DMS79 (cell line): ENCODE data around the gene ZNF492.
"Not testable (repeated sequence)": the region's sequence is repeated elsewhere in the genome, so short reads cannot be mapped to it uniquely, and the experiment has no call there.

Experiments
- DNase-seq: peaks from one replicate; lab custom pipeline; 2025; lab: John Stamatoyannopoulos, UW

ZNF492 gene

DNA sequence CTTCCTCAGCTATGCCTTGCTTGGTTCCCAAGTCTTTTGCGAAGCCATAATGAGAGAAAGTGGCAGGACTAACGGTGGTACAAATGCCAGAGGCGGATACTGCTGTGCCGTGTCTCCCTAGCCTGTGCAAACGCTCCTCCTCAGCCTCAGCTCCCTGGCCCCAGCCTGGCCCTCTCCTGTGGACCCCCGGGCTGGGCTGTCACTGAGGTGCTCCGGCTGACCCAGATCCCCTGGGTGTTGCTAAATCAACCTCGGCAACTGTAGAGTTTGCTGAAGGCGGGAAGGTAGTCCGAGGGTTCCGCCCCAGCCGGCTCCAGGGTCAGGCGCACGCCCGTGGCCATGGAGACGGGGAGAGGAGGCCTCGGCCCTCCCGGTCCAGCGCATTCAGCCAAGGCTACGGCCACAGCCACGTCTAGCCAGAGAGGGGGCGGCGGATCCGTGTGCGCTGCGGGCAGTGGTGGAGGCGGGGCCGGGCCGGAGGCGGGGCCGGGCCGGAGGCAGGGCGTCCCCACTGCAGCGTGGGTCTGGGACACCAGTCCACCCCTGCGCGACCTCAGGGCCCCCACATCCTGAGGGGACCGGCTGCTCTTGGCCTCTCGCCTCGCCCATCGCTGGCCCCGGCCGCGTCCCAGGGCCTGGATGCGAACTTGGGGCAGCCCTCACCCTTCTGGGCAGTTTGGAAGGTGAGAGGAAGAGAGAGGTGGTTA lies 16.4 kb upstream of the ZNF492 start:
- no peak for DNase-seq

DNA sequence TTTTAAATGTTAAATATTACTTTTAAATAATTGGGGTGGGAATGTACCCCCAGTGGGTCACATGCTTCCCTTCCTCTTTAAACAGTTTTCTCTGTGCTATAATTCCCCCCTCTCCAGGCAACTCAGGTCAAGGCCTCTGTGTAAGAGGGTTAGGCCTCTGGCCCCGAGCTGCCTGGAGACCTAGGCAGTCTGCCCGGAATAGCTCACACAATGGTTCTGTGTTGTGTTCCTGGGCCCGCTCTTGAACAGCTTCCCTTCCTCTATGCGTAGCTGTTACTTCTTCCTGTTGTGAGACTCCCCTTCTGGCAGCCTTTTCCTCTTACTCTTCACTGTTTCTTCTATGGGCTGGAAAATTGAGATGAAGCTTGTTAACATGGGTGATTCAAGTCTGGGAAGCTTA lies 14.8 kb upstream of the ZNF492 start:
- DNase-seq, result no peak

DNA sequence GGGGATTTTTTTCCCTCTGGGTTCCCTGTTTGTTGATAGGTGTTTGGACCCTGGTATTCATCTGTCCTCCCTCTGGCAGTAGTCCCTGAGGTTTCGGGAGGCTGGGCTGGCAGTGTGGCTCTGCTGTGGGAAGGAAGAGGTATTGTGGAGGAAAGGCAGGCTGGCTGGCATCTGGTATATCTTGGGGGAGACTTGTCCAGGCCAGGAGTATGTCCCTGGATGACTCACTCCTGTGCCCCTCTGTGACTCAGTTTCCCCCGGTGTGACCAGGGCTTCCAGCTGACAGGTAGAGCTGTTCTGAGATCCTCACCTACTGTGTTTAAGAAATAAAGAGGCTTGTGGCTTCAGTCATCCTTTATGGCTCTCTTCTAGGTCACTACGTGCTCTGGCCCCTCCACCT lies 14.2 kb upstream of the ZNF492 start:
- no peak for DNase-seq

GRCh38 chr19:22620401-22620800 lies 13.7 kb upstream of the ZNF492 start:
- no peak for DNase-seq

DNA sequence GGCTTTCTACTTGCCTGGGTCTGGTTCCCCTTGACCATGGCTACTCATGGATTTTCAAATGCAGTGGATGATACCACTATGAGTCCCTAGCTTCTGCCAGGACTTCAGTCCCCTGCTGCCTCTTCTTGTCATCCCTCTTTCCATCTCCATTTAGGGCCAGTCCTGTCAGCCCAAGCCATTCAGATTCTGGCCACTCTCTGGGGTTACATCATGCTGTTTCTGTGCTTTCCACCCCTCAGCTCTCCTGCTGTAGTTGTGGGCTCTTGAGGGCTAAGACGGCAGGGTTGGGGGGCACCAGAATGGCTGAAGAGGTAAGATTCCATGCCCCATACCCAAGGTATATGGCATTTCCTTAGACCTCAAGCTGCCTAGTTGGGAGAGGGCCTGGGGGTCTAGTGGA lies 13.2 kb upstream of the ZNF492 start:
- DNase-seq, result no peak

GRCh38 chr19:22622020-22622419 lies 12.1 kb upstream of the ZNF492 start:
- DNase-seq, result no peak

DNA sequence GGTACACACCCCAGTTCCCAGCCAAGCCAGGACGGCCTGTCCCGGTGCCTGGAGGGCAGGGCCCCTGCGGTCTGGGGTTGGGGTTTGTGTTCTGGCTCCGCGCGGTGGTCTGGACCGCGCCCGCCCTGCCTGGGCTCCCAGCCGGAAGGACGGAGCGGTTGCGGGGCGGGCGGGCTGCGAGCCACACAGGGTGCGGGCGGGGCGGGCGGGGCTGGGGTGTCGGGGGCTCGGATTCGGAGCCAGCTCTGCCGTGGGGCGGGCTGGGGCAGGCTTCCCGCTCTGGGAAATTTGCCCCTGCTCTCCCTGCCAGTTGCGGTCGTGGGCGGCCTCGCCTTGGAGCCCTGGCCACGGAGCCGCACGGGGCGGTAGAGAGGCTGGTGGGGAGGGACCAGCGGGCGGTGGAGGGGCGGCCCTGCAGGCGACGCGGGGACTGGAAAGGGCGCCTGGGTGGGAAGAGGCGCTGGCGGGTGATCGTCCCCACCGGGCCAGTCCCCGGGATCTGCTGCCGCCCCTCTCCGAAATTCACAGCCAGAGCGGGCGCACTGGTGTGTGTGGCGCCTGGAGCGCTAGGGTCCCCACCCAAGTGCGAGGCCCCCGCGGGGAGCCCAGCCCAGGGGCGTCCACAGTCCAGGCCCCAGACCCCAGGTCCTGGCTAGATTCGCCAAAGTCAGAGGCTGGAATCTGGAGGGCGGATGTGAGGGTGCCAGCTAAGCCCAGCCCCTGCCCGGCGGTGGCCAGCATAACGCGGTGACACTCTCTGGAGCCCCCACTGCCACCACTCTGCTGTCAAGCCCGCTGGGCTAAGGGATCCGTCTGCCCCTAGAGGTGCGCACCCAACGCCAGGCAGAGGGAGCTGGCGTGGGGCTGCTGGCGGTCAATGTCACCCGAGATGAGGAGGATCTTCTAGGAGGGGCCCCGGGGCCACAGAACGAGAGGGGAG lies 11.0 kb upstream of the ZNF492 start:
- DNase-seq, result no peak

DNA sequence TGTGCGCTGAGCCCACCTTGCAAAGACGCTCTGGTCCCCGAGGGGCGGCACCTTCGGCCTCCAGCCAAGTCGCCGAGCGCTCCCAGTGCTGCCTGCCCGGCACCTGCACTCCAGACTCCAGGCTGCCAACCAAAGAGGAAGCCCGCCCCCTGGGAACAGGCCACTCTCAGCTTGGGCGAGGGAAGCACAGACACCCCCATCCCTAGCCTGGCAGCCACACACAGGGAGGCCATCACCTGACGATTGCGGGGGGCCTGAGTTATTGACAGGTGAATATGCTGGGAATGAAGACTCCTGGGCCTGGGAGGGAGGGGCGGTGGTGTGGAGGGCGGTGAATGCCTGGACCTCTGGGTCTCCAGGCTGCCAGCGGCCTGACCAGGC lies 10.3 kb upstream of the ZNF492 start:
- no peak for DNase-seq

DNA sequence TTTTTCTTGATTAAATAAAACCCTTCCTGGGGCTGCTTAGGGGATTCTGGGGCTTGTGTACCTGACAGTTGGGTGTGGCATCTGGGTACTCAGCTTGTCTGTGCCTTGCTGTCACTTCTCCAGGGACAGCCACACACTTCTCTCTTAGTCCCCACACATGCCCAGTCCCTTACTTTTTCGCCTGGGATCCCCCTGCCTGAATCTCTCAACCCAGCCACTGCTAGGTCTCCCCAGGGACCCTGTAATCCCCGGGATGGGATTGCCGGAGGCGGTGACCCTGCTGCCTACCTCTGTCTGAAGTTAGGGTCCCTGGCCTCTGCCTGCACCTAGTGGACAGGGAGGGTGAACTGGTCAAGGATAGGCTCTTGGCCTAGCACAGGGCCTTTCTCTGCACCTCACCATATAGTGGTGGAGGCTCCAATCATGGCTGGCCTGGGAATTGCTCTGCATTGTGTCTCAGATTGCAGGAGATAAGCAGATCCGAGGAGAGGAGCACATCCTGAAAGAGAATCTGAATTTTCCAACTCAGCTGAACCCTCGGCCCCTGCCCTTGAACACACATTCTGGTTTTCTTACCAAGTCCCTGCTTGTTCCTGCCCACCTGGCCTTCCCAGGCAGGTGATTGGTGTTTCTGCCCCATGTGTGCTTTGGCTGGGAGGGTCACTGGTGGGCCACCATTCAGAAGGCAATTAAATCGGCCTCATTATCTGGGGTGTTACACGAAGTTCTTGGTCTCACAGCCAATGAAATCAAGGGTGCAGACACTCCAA lies 8.7 kb upstream of the ZNF492 start:
- no peak for DNase-seq

- DNase-seq, result no peak
Measured at GRCh38 chr19:22627526-22627925, 6.6 kb upstream of the ZNF492 start.

DNA sequence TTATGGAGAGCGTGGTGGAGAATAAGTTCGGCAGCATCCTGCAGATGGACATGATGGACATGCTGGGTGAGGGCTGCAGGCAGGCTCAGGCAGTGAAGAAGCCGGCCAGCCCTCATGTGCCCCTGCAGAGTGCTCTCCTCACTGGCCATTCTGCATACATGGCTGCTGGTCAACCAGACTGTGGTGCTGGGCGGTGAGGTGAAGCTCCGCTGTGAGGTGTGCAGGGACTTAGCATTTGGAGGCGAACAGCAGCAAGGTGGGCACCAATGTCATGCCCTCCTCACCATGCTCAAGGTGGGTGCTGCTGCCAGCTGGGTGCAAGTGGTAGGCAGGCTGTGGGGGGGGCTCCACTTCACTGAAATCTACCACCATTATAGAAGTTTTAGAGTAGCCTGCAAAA lies 5.7 kb upstream of the ZNF492 start:
- DNase-seq, result no peak

DNA sequence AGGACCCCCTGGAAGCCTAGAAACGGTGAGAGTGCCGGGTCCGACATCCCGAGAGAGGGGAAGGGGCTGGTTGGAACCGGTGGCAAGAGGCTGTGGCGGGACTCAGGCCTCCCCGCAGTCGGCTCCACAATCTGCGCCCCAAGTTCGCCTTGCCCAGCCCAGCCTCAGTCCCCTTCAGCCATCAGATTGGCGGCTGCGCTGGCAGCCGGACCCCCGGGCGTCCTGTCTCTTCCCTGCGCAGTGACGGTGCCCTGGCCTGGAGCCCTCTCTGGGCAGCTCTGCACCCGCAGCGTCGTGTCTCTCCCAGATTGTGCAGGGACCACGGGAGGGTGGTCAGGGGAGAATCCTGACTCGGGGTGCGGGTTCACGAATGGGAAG lies 315 bp downstream of the ZNF492 start:
- DNase-seq, result no peak

GRCh38 chr19:22685493-22685892 lies 51.4 kb downstream of the ZNF492 start:
- not testable (repeated sequence) for DNase-seq

DNA sequence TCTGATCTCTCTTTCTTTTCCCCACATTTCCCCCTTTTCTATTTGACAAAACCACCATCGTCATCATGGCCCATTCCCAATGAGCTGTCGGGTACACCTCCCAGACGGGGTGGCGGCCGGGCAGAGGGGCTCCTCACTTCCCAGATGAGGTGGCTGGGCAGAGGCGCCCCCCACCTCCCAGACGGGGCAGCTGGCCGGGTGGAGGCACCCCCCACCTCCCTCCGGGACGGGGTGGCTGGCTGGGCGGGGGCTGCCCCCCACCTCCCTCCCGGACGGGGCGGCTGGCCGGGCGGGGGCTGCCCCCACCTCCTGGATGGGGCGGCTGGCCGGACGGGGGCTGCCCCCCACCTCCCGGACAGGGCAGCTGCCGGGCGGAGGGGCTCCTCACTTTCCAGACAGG lies 68.5 kb downstream of the ZNF492 start:
- not testable (repeated sequence) for DNase-seq

DNA sequence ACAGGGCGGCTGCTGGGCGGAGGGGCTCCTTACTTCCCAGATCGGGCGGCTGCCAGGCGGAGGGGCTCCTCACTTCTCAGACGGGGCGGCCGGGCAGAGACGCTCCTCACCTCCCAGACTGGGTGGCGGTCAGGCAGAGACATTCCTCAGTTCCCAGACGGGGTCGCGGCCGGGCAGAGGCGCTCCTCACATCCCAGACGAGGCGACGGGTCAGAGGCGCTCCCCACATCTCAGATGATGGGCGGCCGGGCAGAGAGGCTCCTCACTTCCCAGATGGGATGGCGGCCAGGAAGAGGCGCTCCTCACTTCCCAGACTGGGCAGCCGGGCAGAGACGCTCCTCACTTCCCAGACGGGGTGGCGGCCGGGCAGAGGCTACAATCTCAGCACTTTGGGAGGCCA lies 69.0 kb downstream of the ZNF492 start:
- not testable (repeated sequence) for DNase-seq

- DNase-seq, result no peak
Measured at GRCh38 chr19:22708983-22709382, 74.9 kb downstream of the ZNF492 start.
